Measurements from ENCODE around the gene CARMIL3.

GRCh38 chr14:24065408-24065807, 13.6 kb downstream of the CARMIL3 start:
- TF ChIP-seq, protein P1, sequence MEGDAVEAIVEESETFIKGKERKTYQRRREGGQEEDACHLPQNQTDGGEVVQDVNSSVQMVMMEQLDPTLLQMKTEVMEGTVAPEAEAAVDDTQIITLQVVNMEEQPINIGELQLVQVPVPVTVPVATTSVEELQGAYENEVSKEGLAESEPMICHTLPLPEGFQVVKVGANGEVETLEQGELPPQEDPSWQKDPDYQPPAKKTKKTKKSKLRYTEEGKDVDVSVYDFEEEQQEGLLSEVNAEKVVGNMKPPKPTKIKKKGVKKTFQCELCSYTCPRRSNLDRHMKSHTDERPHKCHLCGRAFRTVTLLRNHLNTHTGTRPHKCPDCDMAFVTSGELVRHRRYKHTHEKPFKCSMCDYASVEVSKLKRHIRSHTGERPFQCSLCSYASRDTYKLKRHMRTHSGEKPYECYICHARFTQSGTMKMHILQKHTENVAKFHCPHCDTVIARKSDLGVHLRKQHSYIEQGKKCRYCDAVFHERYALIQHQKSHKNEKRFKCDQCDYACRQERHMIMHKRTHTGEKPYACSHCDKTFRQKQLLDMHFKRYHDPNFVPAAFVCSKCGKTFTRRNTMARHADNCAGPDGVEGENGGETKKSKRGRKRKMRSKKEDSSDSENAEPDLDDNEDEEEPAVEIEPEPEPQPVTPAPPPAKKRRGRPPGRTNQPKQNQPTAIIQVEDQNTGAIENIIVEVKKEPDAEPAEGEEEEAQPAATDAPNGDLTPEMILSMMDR (IDR thresholded peaks at IDR 0.05): no peak
- TF ChIP-seq POLR2A (IDR thresholded peaks at IDR 0.05): no peak

All from right lobe of liver (tissue), 4 donors.